CD14-positive monocyte (primary cell): ENCODE data around the gene KRTAP21-2. TPM values are rescaled to one million over a fixed set of nuclear protein-coding genes. Genes with fewer than 3 reads are reported as not detected.

Source experiments
- DNase-seq, 3 donors: peaks; one replicate each; pipeline ENCODE4 v3.0.0-alpha.2; 2011 to 2022
- H2AFZ ChIP-seq: 2 replicates; pipeline ENCODE4 v1.6.0; 2012; ENCODE audit warnings: mild to moderate bottlenecking, low read depth, low read length, inconsistent platforms; ENCODE audit not compliant: insufficient read depth, poor library complexity, severe bottlenecking
- H3K27ac ChIP-seq, 2 donors: 1 replicate in 1 of 2; 2 replicates in 1 of 2; pipeline ENCODE4 v1.5.1; 2012 to 2013; ENCODE audit warnings: low read length in 2 of 2, control low read depth in 1 of 2, inconsistent platforms in 1 of 2, low read depth in 1 of 2, mild to moderate bottlenecking in 1 of 2
- H3K27me3 ChIP-seq, 2 donors: one replicate each; pipeline versions ENCODE4 v1.6.0 to v1.6.1; 2011 to 2013; ENCODE audit warnings: low read length in 2 of 2; ENCODE audit not compliant: control insufficient read depth in 2 of 2, insufficient read depth in 2 of 2
- H3K36me3 ChIP-seq, 2 donors: replicated peaks in 1 of 2; 1 replicate in 1 of 2; 2 replicates in 1 of 2; pipeline versions ENCODE4 v1.5.1 to v1.6.1; 2012 to 2013; ENCODE audit warnings: low read length in 2 of 2, control low read depth in 1 of 2, inconsistent platforms in 1 of 2, mild to moderate bottlenecking in 1 of 2; ENCODE audit not compliant: insufficient read depth in 2 of 2, control insufficient read depth in 1 of 2
- H3K4me1 ChIP-seq, 2 donors: 1 replicate in 1 of 2; 2 replicates in 1 of 2; pipeline versions ENCODE4 v1.5.1 to v1.6.1; 2012 to 2013; ENCODE audit warnings: low read length in 2 of 2, control low read depth in 1 of 2, inconsistent platforms in 1 of 2, mild to moderate bottlenecking in 1 of 2, moderate library complexity in 1 of 2; ENCODE audit not compliant: insufficient read depth in 2 of 2, control insufficient read depth in 1 of 2
- H3K4me2 ChIP-seq: replicated peaks from 2 replicates; pipeline ENCODE3; 2012; ENCODE audit warnings: low read length, moderate library complexity, mild to moderate bottlenecking; ENCODE audit not compliant: poor library complexity, severe bottlenecking; ENCODE audit errors: extremely low read depth
- H3K4me3 ChIP-seq, 3 experiments: fragments of 200-600 bp in 1 of 3; sonication (generic) in 1 of 3; replicated peaks in 1 of 3; 1 replicate in 2 of 3; 2 replicates in 1 of 3; pipeline ENCODE4 v1.5.1; 2011 to 2013; ENCODE audit warnings: low read length in 3 of 3, mild to moderate bottlenecking in 3 of 3, control low read depth in 2 of 3, low read depth in 2 of 3, inconsistent platforms in 1 of 3, moderate library complexity in 1 of 3
- H3K79me2 ChIP-seq: 2 replicates; pipeline ENCODE4 v1.6.0; 2012; ENCODE audit warnings: mild to moderate bottlenecking, control low read depth, inconsistent platforms, low read length, moderate library complexity; ENCODE audit not compliant: insufficient read depth
- H3K9ac ChIP-seq: 2 replicates; pipeline ENCODE4 v1.6.0; 2017; ENCODE audit warnings: low read length, mild to moderate bottlenecking; ENCODE audit not compliant: insufficient read depth, poor library complexity, severe bottlenecking
- H3K9me3 ChIP-seq, 2 donors: replicated peaks in 1 of 2; 1 replicate in 1 of 2; 2 replicates in 1 of 2; pipeline versions ENCODE4 v1.5.1 to v1.6.1; 2012 to 2013; ENCODE audit warnings: low read length in 2 of 2, control low read depth in 1 of 2; ENCODE audit not compliant: control insufficient read depth in 1 of 2, insufficient read depth in 1 of 2
- H4K20me1 ChIP-seq: 2 replicates; pipeline ENCODE4 v1.6.0; 2012; ENCODE audit warnings: mild to moderate bottlenecking, low read length, control low read depth, moderate library complexity; ENCODE audit not compliant: insufficient read depth
- H3K27ac Mint-ChIP-seq, 7 donors: one replicate each; pipeline ENCODE4 v1.8.0; 2020; ENCODE audit warnings: mild to moderate bottlenecking in 7 of 7, mixed read lengths in 7 of 7, moderate library complexity in 6 of 7, inconsistent platforms in 2 of 7
- H3K27me3 Mint-ChIP-seq, 3 donors: one replicate each; pipeline ENCODE4 v1.8.0; 2021 to 2022; ENCODE audit warnings: low read depth in 3 of 3, mild to moderate bottlenecking in 3 of 3, mixed read lengths in 3 of 3, moderate library complexity in 3 of 3, inconsistent platforms in 1 of 3
- H3K36me3 Mint-ChIP-seq, 2 donors: one replicate each; pipeline ENCODE4 v1.8.0; 2020; ENCODE audit warnings: mixed read lengths in 2 of 2, inconsistent platforms in 1 of 2, mild to moderate bottlenecking in 1 of 2
- H3K4me1 Mint-ChIP-seq: one replicate; pipeline ENCODE4 v1.8.0; 2020; ENCODE audit warnings: mild to moderate bottlenecking, mixed read lengths
- H3K4me3 Mint-ChIP-seq, 2 donors: one replicate each; pipeline ENCODE4 v1.8.0; 2020; ENCODE audit warnings: mild to moderate bottlenecking in 2 of 2, mixed read lengths in 2 of 2, moderate library complexity in 1 of 2
- H3K9me3 Mint-ChIP-seq, 7 donors: one replicate each; pipeline ENCODE4 v1.8.0; 2020 to 2022; ENCODE audit warnings: mixed read lengths in 7 of 7, mild to moderate bottlenecking in 6 of 7, moderate library complexity in 6 of 7, inconsistent platforms in 2 of 7
- WGBS: methylation state at CpG from one replicate; pipeline ENCODE4 v1.1.5; 2013; ENCODE audit warnings: missing lambda C conversion rate; ENCODE audit not compliant: insufficient coverage; 5-methylcytosine and 5-hydroxymethylcytosine counted together
- intact Hi-C, 2 donors: fragments of 100-400 bp; cut with micrococcal nuclease; formaldehyde crosslinking; loops; one replicate each; pipeline versions ENCODE4 v1.15.0 to v1.15.1; 2023
- polyA minus RNA-seq: library from RNA; depleted of rRNA, polyadenylated mRNA; stranded (reverse); fragments of >200 nt; gene quantifications from 2 replicates; pipeline ENCODE4 v1.2.3, GENCODE V29; 2012
- polyA plus RNA-seq, 3 donors: library from polyadenylated mRNA; depleted of rRNA in 1 of 3; unstranded in 2 of 3; stranded (reverse) in 1 of 3; fragments of 300-500 nt in 2 of 3; fragments of >200 nt in 1 of 3; fragmentation: Illumina TruSeq in 2 of 3; gene quantifications; 1 replicate in 2 of 3; 2 replicates in 1 of 3; pipeline ENCODE4 v1.2.3, GENCODE V29; 2012 to 2021
- total RNA-seq, 12 experiments: library from RNA in 1 of 12; stranded (reverse) in 1 of 12; fragments of 120-200 nt in 1 of 12; gene quantifications; one replicate each; pipeline ENCODE4 v1.2.4 and lab custom pipeline; 2013 to 2026; ENCODE audit warnings: mixed read lengths in 6 of 12, inconsistent platforms in 1 of 12
- TF ChIP-seq, protein P1 (sequence below): fragments of 200-600 bp; IDR thresholded peaks from one replicate; pipeline ENCODE4 v1.8.0; 2022; ENCODE audit warnings: antibody characterized with exemption, mild to moderate bottlenecking

Gene KRTAP21-2
- not detected for total RNA-seq (2013)
- polyA plus RNA-seq: not detected
- not detected in 2 replicates for polyA minus RNA-seq
- 0 to 0.30 (median 0) reads per million in 11 experiments for total RNA-seq (lab: John Stamatoyannopoulos, UW)

DNA sequence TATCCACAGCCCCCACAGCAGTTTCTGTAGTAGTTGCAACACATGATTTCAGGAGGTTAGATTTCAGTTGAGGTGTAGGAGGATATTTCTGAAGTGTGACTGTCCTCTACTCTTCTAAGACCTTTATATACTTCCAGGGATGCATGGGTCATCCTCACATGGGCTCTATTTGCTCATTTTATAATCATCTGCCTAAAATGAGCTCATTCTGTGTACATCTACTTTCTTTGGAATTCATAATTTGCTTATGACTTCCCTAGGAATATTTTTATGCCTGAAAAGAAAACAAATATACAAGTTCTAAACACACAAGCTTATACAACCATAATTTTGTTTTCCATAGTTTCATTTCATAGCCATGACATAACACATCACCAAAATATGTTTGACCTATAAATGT, at the start of gene KRTAP21-2:
TSS of gene KRTAP21-2 (minus strand) at position 101 of the 400 bp plus-strand sequence. CDS start at position 44, 57 bp downstream.
- Histone ChIP-seq H3K9me3 (peaks cover 3 to 6% of the 10 kb centered on the region in 2 donors), H3K4me2 (no peak within 1 kb of the TSS), H3K4me3 (no peak within 1 kb of the TSS), H3K9ac (no peak within 1 kb of the TSS), H2AFZ (no peak within 1 kb of the TSS), H3K79me2 (no peaks in the 10 kb centered on the region), H4K20me1 (no peaks in the 10 kb centered on the region), H3K27me3 (no peaks in the 10 kb centered on the region), H3K27ac (no peak within 1 kb of the TSS), H3K4me1 (no peaks in the 10 kb centered on the region), H3K36me3 (no peaks in the 10 kb centered on the region)
- H3K9me3 Mint-ChIP-seq: peaks cover 0 to 4% (median 0%) of the 10 kb centered on the region in 7 donors
- no peaks in the 10 kb centered on the region for H3K27me3 Mint-ChIP-seq
- no peaks in the 10 kb centered on the region for H3K4me1 Mint-ChIP-seq
- DNase-seq: no peak
- H3K36me3 Mint-ChIP-seq: no peaks in the 10 kb centered on the region
- H3K4me3 Mint-ChIP-seq: no peak within 1 kb of the TSS
- TF ChIP-seq, protein P1, sequence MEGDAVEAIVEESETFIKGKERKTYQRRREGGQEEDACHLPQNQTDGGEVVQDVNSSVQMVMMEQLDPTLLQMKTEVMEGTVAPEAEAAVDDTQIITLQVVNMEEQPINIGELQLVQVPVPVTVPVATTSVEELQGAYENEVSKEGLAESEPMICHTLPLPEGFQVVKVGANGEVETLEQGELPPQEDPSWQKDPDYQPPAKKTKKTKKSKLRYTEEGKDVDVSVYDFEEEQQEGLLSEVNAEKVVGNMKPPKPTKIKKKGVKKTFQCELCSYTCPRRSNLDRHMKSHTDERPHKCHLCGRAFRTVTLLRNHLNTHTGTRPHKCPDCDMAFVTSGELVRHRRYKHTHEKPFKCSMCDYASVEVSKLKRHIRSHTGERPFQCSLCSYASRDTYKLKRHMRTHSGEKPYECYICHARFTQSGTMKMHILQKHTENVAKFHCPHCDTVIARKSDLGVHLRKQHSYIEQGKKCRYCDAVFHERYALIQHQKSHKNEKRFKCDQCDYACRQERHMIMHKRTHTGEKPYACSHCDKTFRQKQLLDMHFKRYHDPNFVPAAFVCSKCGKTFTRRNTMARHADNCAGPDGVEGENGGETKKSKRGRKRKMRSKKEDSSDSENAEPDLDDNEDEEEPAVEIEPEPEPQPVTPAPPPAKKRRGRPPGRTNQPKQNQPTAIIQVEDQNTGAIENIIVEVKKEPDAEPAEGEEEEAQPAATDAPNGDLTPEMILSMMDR: no peak
- H3K27ac Mint-ChIP-seq: no peak within 1 kb of the TSS
- intact Hi-C loops: no loop called here

DNA sequence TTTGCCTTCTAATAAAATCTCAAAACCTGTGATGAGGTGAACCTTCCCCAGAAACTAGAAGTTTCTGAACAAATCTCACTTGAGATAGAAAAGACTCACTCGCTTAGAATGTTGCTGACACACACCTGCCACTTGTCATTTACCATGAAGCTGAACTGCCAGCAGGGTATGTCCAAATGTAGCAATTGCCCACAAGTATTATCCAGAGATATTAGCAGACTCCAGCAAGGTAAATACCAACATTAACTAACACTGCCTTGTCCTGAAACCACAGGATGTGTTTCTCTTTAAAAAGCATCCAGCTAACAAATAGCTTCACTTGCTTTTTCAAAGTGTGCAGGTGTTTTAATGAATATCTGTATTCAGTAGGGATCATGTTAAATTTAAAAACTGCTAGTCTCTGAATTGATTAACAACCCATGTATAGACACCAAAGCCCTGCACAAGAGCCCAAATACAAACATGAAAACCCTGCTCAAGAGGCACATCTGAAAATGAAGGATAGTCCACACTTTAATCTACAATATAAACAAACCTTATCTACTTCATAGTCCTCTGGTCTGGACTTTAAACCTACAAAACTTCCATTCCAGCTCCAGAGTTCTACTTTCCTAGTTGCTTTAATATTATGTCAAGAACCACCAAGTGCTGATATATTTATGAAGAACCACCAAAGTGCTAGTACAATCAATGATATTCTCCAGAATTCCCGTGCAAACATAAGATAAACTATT, 46.7 kb upstream of the KRTAP21-2 start:
- no peak overlapping the region for H3K27ac Mint-ChIP-seq
- Histone ChIP-seq H3K4me1 (no peaks in the 10 kb centered on the region), H3K27ac (no peak overlapping the region), H3K79me2 (no peaks in the 10 kb centered on the region), H3K27me3 (no peaks in the 10 kb centered on the region), H3K4me2 (no peak overlapping the region), H4K20me1 (no peaks in the 10 kb centered on the region), H3K4me3 (no peak overlapping the region), H3K9me3 (no peaks in the 10 kb centered on the region), H3K36me3 (no peaks in the 10 kb centered on the region), H3K9ac (no peak overlapping the region), H2AFZ (no peak overlapping the region)
- no peaks in the 10 kb centered on the region for H3K27me3 Mint-ChIP-seq
- H3K4me3 Mint-ChIP-seq: no peak overlapping the region
- H3K36me3 Mint-ChIP-seq: no peaks in the 10 kb centered on the region
- no peak for DNase-seq
- WGBS: 100% methylated on average over 1 of the region's 2 CpGs
- intact Hi-C loops: no loop called here
- H3K9me3 Mint-ChIP-seq: peaks cover 0 to 5% (median 2%) of the 10 kb centered on the region in 7 donors
- TF ChIP-seq, protein P1: no peak
- no peaks in the 10 kb centered on the region for H3K4me1 Mint-ChIP-seq
